HepG2 (cell line): ENCODE measurements around the gene CD46. TPM values are rescaled to one million over a fixed set of nuclear protein-coding genes. Genes with fewer than 3 reads are reported as not detected.
A peak's percentile ranks its signal among the peaks of the same experiment; 100 is the strongest.

Experiments
- ATAC-seq: fragments of 200-7000 bp; cut with Tn5 transposase; 3 replicates; pipeline ENCODE4 v1.9.1; 2020; ENCODE audit warnings: mild to moderate bottlenecking, moderate library complexity
- BruUV-seq: library from RNA; stranded (reverse); fragments of 400-500 nt; replicated peaks from 2 replicates; lab custom pipeline; 2021; lab: Mats Ljungman, UMichigan
- CTCF ChIA-PET: fragments of 300-600 bp; formaldehyde crosslinking; extraction: SDS; loops from one replicate; lab custom pipeline; 2021; ENCODE audit warnings: low total read pairs, inconsistent platforms, low intra/inter-chr PET ratio; lab: Yijun Ruan, JAX
- POLR2A ChIA-PET: fragments of 350-600 bp; sonication (Branson Sonifier 250); formaldehyde crosslinking; loops from one replicate; lab custom pipeline; 2020; ENCODE audit warnings: antibody characterized with exemption, inconsistent platforms; lab: Yijun Ruan, JAX
- DNase-seq: peaks from one replicate; pipeline ENCODE4 v3.0.0-alpha.2; 2015; ENCODE audit warnings: low spot score
- FAIRE-seq: peaks from 3 replicates; lab custom pipeline; 2011; peaks lifted over from hg19 to GRCh38; lab: Jason Lieb, UNC
- H2AFZ ChIP-seq: one replicate; pipeline ENCODE4 v1.6.1; 2011; ENCODE audit warnings: low read length, inconsistent platforms
- H3K27ac ChIP-seq: fragments of 300-600 bp; 3 replicates; pipeline ENCODE4 v1.8.0; 2011; ENCODE audit warnings: mixed run types, mild to moderate bottlenecking, mixed read lengths, low read length, inconsistent platforms; ENCODE audit not compliant: insufficient read depth; ENCODE audit errors: extremely low read length
- H3K27me3 ChIP-seq, 2 experiments: fragments of 200-600 bp in 1 of 2; 2 replicates in 1 of 2; 3 replicates in 1 of 2; pipeline versions ENCODE4 v1.6.0 to v1.8.0; 2011; ENCODE audit warnings: low read length in 2 of 2, mild to moderate bottlenecking in 2 of 2, moderate library complexity in 2 of 2, inconsistent platforms in 1 of 2; ENCODE audit not compliant: insufficient read depth in 2 of 2, control insufficient read depth in 1 of 2
- H3K36me3 ChIP-seq, 2 experiments: fragments of 200-600 bp in 1 of 2; replicated peaks in 1 of 2; 2 replicates in 1 of 2; 3 replicates in 1 of 2; pipeline versions ENCODE4 v1.5.1 to v1.8.0; 2011; ENCODE audit warnings: low read length in 2 of 2, inconsistent platforms in 1 of 2; ENCODE audit not compliant: insufficient read depth in 2 of 2, control insufficient read depth in 1 of 2
- H3K4me1 ChIP-seq: 2 replicates; pipeline ENCODE4 v1.5.1; 2012; ENCODE audit warnings: low read length, inconsistent platforms; ENCODE audit not compliant: insufficient read depth
- H3K4me2 ChIP-seq: 2 replicates; pipeline ENCODE4 v1.6.0; 2011; ENCODE audit warnings: low read depth, low read length, inconsistent platforms
- H3K4me3 ChIP-seq, 3 experiments: fragments of 200-600 bp in 1 of 3; sonication (generic), shearing (Covaris generic) in 1 of 3; replicated peaks in 1 of 3; 2 replicates each; pipeline ENCODE4 v1.5.1; 2011 to 2016; ENCODE audit warnings: low read length in 3 of 3, inconsistent platforms in 2 of 3, low read depth in 2 of 3, mild to moderate bottlenecking in 2 of 3, control low read depth in 1 of 3, mixed read lengths in 1 of 3; ENCODE audit not compliant: insufficient read depth in 1 of 3
- H3K79me2 ChIP-seq: one replicate; pipeline ENCODE4 v1.6.1; 2011; ENCODE audit warnings: low read length, inconsistent platforms; ENCODE audit not compliant: insufficient read depth
- H3K9ac ChIP-seq: 2 replicates; pipeline ENCODE4 v1.6.0; 2011; ENCODE audit warnings: mild to moderate bottlenecking, low read depth, low read length, inconsistent platforms; ENCODE audit not compliant: insufficient read depth
- H3K9me3 ChIP-seq: 2 replicates; pipeline ENCODE4 v1.5.1; 2012; ENCODE audit warnings: mild to moderate bottlenecking, low read length
- H4K20me1 ChIP-seq: 2 replicates; pipeline ENCODE4 v1.6.0; 2011; ENCODE audit warnings: inconsistent platforms, mild to moderate bottlenecking, low read length, moderate library complexity; ENCODE audit not compliant: insufficient read depth
- ATF7 ChIP-seq, 2 experiments: fragments of 450-650 bp in 1 of 2; sonication (generic) in 1 of 2; formaldehyde crosslinking in 1 of 2; IDR thresholded peaks; 2 replicates each; pipeline versions ENCODE4 v1.4.0 to v1.6.1; 2016 to 2020; ENCODE audit warnings: antibody characterized with exemption in 1 of 2, mild to moderate bottlenecking in 1 of 2, missing genetic modification reagents in 1 of 2
- SAP130 ChIP-seq: IDR thresholded peaks from 2 replicates; pipeline ENCODE4 v1.6.1; 2016; ENCODE audit warnings: low read depth
- SMC3 ChIP-seq: IDR thresholded peaks from 2 replicates; pipeline ENCODE4 v1.6.1; 2011; ENCODE audit warnings: low read length, improper control_type of control experiment
- ZNF180 ChIP-seq: sonication (generic); formaldehyde crosslinking; IDR thresholded peaks from 2 replicates; pipeline ENCODE4 v1.4.0; 2020; ENCODE audit warnings: low read depth, missing genetic modification reagents, borderline replicate concordance
- WGBS: methylation state at CpG from one replicate; pipeline ENCODE4 v1.1.6; 2017; ENCODE audit warnings: low lambda C conversion rate; 5-methylcytosine and 5-hydroxymethylcytosine counted together
- in situ Hi-C: cut with HindIII; loops from 2 replicates; pipeline ENCODE4 v1.10.0; 2017; ENCODE audit warnings: low pct_unique_long_range_greater_than_20kb; ENCODE audit not compliant: extremely low pct_ligation_motif_present
- intact Hi-C: fragments of 100-400 bp; cut with micrococcal nuclease; formaldehyde crosslinking; loops from one replicate; pipeline ENCODE4 v1.10.0; 2022; ENCODE audit not compliant: unreplicated experiment
- polyA plus RNA-seq, 8 experiments: library from polyadenylated mRNA; depleted of rRNA in 3 of 8; stranded (reverse) in 7 of 8; unstranded in 1 of 8; fragments of >200 nt; fragmentation: Illumina TruSeq in 4 of 8; extraction: Trizol in 4 of 8; gene quantifications; 2 replicates each; pipeline versions ENCODE4 v1.2.1 to v1.2.3, GENCODE V29; 2011 to 2016; ENCODE audit warnings: low read depth in 4 of 8, missing spikeins in 1 of 8, mixed read lengths in 1 of 8; ENCODE audit not compliant: insufficient read depth in 1 of 8
- total RNA-seq, 5 experiments: library from RNA; depleted of rRNA; stranded (reverse); fragments of >200 nt; fragmentation: Illumina TruSeq; extraction: Trizol; gene quantifications; 2 replicates each; pipeline ENCODE4 v1.2.3, GENCODE V29; 2016; ENCODE audit warnings: low read depth in 1 of 5

Gene CD46
- total and polyA plus RNA-seq, 2 of the 13 experiments (the other 11 are each of a cell fraction or from before 2014, with no cell fraction given) = 130 to 277 TPM

- ChIA-PET POLR2A (no interaction called here), CTCF (no interaction called here)
- 44% methylated on average over 2 of the region's 2 CpGs for WGBS
- H3K27me3 ChIP-seq = no peaks in the 10 kb centered on the region
- FAIRE-seq (no peak), DNase-seq (no peak), ATAC-seq (no peak)
- no peaks in the 10 kb centered on the region for H4K20me1 ChIP-seq
- TF ChIP-seq SAP130 (no peak), ATF7 (IDR thresholded peaks at IDR 0.05) (peak; percentile 43; the same call in 1 of the 2 replicates), ATF7 (CRISPR knock-in tag; IDR thresholded peaks at IDR 0.05) (no peak), SMC3 (no peak)
- in situ Hi-C loops (no loop called here), intact Hi-C loops (no loop called here)
- no TSS peak for BruUV-seq
- H3K9me3 ChIP-seq = no peaks in the 10 kb centered on the region
- H3K4me3 ChIP-seq = no peak overlapping the region
- H2AFZ ChIP-seq = no peak overlapping the region
- peaks cover 13% of the 10 kb centered on the region for H3K4me1 ChIP-seq
- H3K36me3 ChIP-seq = no peaks in the 10 kb centered on the region
- H3K4me2 ChIP-seq = no peak overlapping the region
- H3K9ac ChIP-seq = no peak overlapping the region
- H3K79me2 ChIP-seq = no peaks in the 10 kb centered on the region
- H3K27ac ChIP-seq = no peak overlapping the region
These were observed 11.6 kb upstream of the CD46 start for GRCh38 chr1:207740207-207740606.

GRCh38 chr1:207742850-207743555 lies 8.9 kb upstream of the CD46 start:
- Histone ChIP-seq H3K27me3 (no peaks in the 10 kb centered on the region; a peak in 1 of 5 replicates), H3K4me1 (peaks cover 21% of the 10 kb centered on the region), H3K9ac (no peak overlapping the region), H2AFZ (no peak overlapping the region), H3K79me2 (no peaks in the 10 kb centered on the region), H3K4me3 (no peak overlapping the region), H4K20me1 (no peaks in the 10 kb centered on the region), H3K36me3 (no peaks in the 10 kb centered on the region), H3K4me2 (no peak overlapping the region), H3K9me3 (no peaks in the 10 kb centered on the region), H3K27ac (no peak overlapping the region)
- DNase-seq (no peak), ATAC-seq (no peak), FAIRE-seq (no peak)
- ChIA-PET CTCF (no interaction called here), POLR2A (no interaction called here)
- no TSS peak for BruUV-seq
- intact Hi-C loops (no loop called here), in situ Hi-C loops (no loop called here)
- 26% methylated on average over 3 of the region's 3 CpGs for WGBS
- TF ChIP-seq ZNF180 (CRISPR knock-in tag) = no peak
